Measurements from ENCODE around the gene NCKAP5. TPM values are rescaled to one million over a fixed set of nuclear protein-coding genes. Genes with fewer than 3 reads are reported as not detected.

The NCKAP5 gene
- total RNA-seq, 1 donor from 2014 or later = 8.8 TPM

DNA sequence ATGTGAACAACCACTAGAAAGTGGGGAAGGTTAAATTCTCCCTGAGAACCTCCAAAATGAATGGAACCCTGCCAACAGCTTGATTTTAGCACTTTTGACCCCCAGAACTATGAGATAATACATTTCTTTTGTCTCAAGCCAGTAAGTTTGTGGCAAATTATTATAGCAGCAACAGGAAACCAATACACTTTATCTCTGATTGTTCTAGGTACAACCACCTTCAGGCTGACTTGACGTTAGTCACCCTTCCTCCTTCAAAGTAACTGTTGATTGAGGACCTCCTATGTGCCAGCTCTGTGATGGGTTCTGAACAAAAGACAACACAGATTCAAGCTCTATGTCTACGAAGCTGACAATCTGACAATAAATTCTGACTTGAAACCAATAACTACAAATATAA is 318.9 kb downstream of the NCKAP5 start:
- TF ChIP-seq POLR2A (IDR thresholded peaks at IDR 0.05) (no peak), CTCF (IDR thresholded peaks at IDR 0.05) (no peak), POLR2AphosphoS5 (IDR thresholded peaks at IDR 0.05; ENCODE audit: insufficient read depth in 1 of 2, low read depth in 1 of 2) (no peak)
- DNase-seq (ENCODE audit: extremely low spot score in 2 of 2) = no peak
- H3K4me1 ChIP-seq = peaks cover 14% of the 10 kb centered on the region
- H3K4me3 ChIP-seq = no peak overlapping the region
- intact Hi-C loops (cut with DNase I) = no loop called here
- H3K27ac ChIP-seq = no peak overlapping the region
- H3K9me3 ChIP-seq = no peaks in the 10 kb centered on the region
- no peaks in the 10 kb centered on the region for H3K27me3 ChIP-seq
- no peaks in the 10 kb centered on the region for H3K36me3 ChIP-seq

DNA sequence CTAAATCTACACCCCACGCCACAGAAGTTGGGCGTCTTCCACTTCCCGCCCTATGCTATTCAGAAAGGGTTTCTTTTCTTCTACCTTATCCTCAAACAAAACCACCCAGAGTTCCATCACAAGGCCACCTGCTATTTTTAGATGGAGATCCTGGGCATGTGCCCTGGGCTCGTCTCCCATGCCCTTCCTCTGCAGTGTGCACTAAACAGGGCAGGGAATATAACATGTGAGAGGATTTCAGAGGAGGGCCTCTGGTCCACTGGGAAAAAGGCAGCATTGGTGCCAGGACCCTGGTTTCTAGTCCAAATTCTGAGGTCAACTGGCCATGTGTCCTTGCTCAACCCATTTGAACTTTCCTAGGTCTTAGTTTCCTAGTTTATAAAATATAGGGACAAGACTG is 320.0 kb downstream of the NCKAP5 start:
- peaks cover 14% of the 10 kb centered on the region for H3K4me1 ChIP-seq
- no peaks in the 10 kb centered on the region for H3K9me3 ChIP-seq
- no peaks in the 10 kb centered on the region for H3K27me3 ChIP-seq
- intact Hi-C loops (cut with DNase I) = no loop called here
- no peaks in the 10 kb centered on the region for H3K36me3 ChIP-seq
- no peak for TF ChIP-seq POLR2AphosphoS5 (IDR thresholded peaks at IDR 0.05; ENCODE audit: insufficient read depth in 1 of 2, low read depth in 1 of 2)
- TF ChIP-seq POLR2A (IDR thresholded peaks at IDR 0.05) = no peak
- H3K4me3 ChIP-seq = no peak overlapping the region
- no peak for DNase-seq (ENCODE audit: extremely low spot score in 2 of 2)
- H3K27ac ChIP-seq = no peak overlapping the region

DNA sequence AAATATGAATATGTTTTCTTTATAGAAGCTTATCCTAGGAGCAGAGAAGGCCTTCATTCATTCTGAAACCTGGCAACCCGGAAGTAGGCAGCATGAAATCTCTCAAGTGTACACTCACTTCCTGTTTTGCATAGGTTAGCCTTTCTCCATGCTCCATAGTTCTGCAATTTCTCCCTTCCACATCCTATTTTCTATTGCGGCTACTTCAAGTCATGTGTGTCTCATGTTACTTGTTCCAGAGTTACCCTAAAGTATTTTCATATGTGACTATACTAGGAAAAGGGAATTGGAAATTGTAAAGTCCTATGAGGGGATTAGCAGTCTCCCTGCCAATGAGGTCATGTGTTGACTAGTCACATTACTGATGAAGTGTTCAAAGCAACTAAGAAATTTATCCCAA is 320.6 kb downstream of the NCKAP5 start:
- no peak for DNase-seq (ENCODE audit: extremely low spot score in 2 of 2)
- intact Hi-C loops (cut with DNase I) = no loop called here
- no peaks in the 10 kb centered on the region for H3K36me3 ChIP-seq
- H3K4me3 ChIP-seq = no peak overlapping the region
- H3K4me1 ChIP-seq = peaks cover 14% of the 10 kb centered on the region
- no peak for TF ChIP-seq POLR2AphosphoS5 (IDR thresholded peaks at IDR 0.05; ENCODE audit: insufficient read depth in 1 of 2, low read depth in 1 of 2)
- no peak for TF ChIP-seq POLR2A (IDR thresholded peaks at IDR 0.05)
- TF ChIP-seq CTCF (IDR thresholded peaks at IDR 0.05) = no peak
- H3K9me3 ChIP-seq = no peaks in the 10 kb centered on the region
- H3K27me3 ChIP-seq = no peaks in the 10 kb centered on the region
- no peak overlapping the region for H3K27ac ChIP-seq

DNA sequence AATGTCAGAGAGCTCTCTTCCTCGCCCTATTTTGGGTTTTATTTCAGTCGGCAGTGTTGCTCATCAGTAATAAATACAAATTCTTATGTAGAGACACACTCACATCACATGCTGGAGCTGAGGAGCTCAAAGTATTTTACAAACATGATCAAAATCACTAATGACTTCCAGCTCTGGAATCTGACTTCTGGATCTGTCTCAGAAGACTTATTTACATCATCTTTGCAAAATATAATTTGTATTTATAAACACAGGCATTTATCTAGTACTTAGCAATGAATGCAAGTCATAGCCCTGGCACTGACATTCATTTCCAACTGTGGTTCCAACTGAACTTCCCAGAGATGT is 327.1 kb downstream of the NCKAP5 start:
- H3K9me3 ChIP-seq = no peaks in the 10 kb centered on the region
- TF ChIP-seq POLR2A (IDR thresholded peaks at IDR 0.05) (no peak), CTCF (IDR thresholded peaks at IDR 0.05) (no peak), POLR2AphosphoS5 (IDR thresholded peaks at IDR 0.05; ENCODE audit: insufficient read depth in 1 of 2, low read depth in 1 of 2) (no peak)
- H3K27me3 ChIP-seq = no peaks in the 10 kb centered on the region
- no peak for DNase-seq (ENCODE audit: extremely low spot score in 2 of 2)
- intact Hi-C loops (cut with DNase I) = no loop called here
- H3K4me1 ChIP-seq = peaks cover 7% of the 10 kb centered on the region
- H3K27ac ChIP-seq = peak overlapping the region; percentile 36
- H3K4me3 ChIP-seq = peak overlapping the region in 1 of 2 donors; percentile 13
- H3K36me3 ChIP-seq = no peaks in the 10 kb centered on the region

GRCh38 chr2:133240491-133241223 is 327.6 kb downstream of the NCKAP5 start:
- H3K9me3 ChIP-seq = no peaks in the 10 kb centered on the region
- peak overlapping the region; percentile 36 for H3K27ac ChIP-seq
- intact Hi-C loops (cut with DNase I) = no loop called here
- DNase-seq (ENCODE audit: extremely low spot score in 2 of 2) = no peak
- H3K27me3 ChIP-seq = no peaks in the 10 kb centered on the region
- peak overlapping the region in 1 of 2 donors; percentile 13 for H3K4me3 ChIP-seq
- no peaks in the 10 kb centered on the region for H3K36me3 ChIP-seq
- TF ChIP-seq CTCF (IDR thresholded peaks at IDR 0.05) (no peak), POLR2A (IDR thresholded peaks at IDR 0.05) (no peak), POLR2AphosphoS5 (IDR thresholded peaks at IDR 0.05; ENCODE audit: insufficient read depth in 1 of 2, low read depth in 1 of 2) (no peak)
- H3K4me1 ChIP-seq = peaks cover 7% of the 10 kb centered on the region

All from vagina (tissue), 2 donors.